Epithelial cell of prostate (primary cell): ENCODE results near the gene USP2.

ENCODE experiments used
- DNase-seq: peaks from one replicate; pipeline ENCODE4 v3.0.0-alpha.2; 2011; ENCODE audit warnings: low read depth, low spot score
- H3K27ac ChIP-seq: fragments of 450-650 bp; 2 replicates; pipeline ENCODE4 v1.5.1; 2017; ENCODE audit warnings: mild to moderate bottlenecking

Gene USP2

DNA sequence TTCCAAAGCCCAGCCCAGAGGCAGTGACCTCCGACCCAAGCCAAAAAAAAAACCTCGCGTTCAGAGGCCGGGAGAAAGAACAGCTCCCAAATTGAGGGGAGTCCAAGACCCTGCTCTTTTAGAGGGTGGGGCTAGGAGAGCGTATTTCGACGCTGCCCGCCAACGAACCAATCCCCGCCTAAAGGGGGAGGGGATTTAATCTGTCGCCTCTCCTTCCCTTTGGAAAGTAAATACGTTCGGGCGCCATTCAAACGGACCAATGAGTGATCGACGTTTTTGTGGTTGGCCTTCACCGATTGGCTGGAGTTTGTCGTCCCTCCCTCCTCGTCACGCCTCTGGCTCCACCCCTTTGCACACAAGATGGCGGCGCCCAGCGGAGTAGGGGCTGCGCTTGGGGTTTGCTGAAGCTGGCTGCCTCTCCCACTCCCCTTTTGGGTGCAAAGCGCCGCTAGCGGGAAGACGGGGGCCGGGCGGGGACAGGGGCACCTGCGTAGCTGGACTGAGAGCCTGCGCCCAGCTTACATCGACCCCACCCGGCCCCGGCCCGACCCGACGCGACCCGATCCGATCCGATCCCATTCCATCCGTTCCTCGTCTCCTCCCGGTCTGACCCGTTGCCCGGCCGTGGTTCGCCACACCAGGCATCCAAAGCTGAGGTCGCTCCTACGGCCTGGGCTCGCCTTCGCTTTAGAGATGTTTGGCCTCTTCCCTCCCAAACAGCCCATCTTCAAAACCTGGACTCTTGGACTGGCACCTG lies 47.1 kb downstream of the USP2 start, which contains the start of gene RNF26:
Gene RNF26, plus strand, starts transcription at position 354 of the 757 bp plus-strand sequence. CDS start 596 bp downstream, outside the sequence.
- peak; percentile 82 for DNase-seq
- peak within 1 kb of the TSS; percentile 33 for H3K27ac ChIP-seq

DNA sequence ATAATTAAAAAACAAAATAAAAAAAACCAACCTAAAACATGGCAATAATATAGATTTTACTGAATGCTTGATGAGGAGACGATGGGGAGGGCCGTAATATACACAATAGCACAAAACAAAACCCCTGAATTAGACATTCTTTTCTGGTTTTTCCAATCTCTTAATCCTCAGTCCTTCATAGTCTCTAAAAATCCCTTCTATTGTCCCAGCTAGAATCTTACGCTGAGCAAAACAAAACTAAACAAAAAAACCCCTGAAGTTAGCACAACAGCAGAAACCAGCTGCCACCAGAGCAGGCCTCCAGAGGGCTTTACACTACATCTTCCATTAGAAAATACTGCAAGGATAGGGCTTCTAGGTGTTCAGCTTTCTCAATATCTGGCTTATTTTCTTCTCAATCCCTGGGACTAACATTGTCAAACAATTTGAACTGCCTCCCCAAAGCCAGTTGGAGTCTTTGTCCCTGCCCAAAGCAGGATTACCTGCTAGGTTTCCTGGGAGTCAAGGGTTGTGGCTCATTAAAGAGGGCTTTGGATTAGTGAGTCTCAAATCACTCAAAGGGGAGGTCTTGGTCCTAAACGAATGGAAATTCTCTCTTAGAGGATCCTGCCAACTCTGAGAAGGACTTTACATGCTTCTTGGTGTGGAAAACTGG lies 49.3 kb downstream of the USP2 start:
- no peak for DNase-seq
- H3K27ac ChIP-seq, result no peak overlapping the region

GRCh38 chr11:119330237-119330636 lies 51.3 kb downstream of the USP2 start:
- no peak overlapping the region for H3K27ac ChIP-seq
- DNase-seq, result no peak

DNA sequence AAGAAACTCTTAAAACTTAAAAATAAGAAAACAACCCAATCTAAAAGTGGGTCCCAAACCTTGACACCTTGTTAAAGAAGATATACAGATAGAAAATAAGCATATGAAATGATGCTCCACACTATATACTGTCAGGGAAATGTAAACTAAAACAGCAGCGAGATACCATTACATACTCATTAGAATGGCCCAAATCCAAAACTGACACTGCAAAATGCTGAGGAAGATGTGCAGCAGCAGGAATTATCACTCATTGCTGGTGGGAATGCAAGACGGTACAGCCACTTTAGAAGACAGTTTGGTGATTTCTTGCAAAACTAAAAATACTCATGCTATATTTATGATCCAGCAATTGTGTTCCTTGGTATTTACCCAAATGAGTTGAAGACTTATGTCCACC lies 52.2 kb downstream of the USP2 start:
- H3K27ac ChIP-seq, result no peak overlapping the region
- DNase-seq, result no peak

DNA sequence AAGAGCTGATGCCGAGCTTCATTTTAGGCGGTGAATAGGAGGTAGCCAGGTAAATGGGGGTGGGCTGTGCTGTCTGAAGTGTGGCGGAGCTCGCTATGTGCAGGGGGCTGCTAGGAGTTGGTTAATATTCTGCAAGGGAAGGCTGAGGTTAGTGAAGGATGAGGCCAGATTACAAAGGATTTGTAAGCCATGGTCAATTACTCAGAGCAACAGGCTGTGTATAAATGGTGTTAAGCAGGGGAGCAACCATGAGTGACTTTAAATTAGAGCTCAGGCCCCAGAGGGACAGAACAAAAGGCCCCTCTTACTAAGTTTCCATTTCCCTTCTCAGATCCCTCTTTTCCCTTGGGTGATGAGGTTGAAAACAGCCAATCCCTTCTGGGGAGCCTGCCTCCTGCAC lies 57.3 kb downstream of the USP2 start:
- no peak for DNase-seq

DNA sequence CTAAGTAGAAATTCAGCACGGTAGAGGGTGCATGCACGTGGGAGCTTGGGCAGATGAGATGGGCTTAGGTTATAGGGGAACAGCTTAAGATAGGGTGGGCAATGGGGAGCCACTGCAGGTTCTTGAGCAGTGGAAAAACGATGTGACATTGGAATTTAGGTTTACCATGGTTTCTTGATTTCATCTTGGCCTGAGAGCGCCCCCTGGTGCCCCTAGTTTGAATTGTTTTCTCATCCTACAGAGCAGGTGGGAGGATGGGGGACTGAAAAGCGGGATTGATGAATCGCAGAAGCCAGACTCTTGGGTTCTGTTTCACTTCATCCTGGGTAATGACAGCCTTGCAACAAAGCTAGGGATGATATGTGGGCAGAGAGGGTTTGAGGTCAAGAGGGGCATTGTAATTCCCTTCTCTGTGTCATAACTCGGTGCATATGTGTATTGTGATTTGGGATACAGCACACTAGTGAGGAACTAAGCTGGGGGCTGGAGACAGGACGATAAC lies 57.9 kb downstream of the USP2 start:
- no peak overlapping the region for H3K27ac ChIP-seq
- no peak for DNase-seq

More for the DNA sequence above, 57.3 kb downstream of the USP2 start:
- H3K27ac ChIP-seq, result no peak overlapping the region

GRCh38 chr11:119322921-119323531 lies 58.5 kb downstream of the USP2 start:
- H3K27ac ChIP-seq, result no peak overlapping the region
- DNase-seq, result no peak

DNA sequence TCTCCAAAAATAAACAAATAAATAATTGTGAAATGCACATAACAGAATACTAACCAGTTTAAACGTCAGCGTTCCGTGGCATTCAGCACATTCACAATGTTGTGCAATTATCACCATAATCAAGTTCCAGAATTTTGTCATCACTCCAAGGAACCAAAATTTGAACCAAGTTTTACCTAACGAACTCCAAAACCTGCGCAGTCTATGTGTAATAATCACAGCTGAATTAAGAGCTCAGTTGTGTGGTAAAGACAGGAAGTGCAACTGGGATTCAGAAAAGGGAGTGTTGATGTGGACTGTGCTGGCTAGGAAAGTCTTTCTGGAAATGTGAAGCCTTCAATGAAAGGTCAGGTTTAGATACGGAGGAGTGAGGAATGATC lies 59.1 kb downstream of the USP2 start:
- DNase-seq, result no peak
- no peak overlapping the region for H3K27ac ChIP-seq

GRCh38 chr11:119320776-119321524 lies 60.5 kb downstream of the USP2 start:
- peak overlapping the region; percentile 8 for H3K27ac ChIP-seq
- DNase-seq, result no peak

GRCh38 chr11:119320240-119320775 lies 61.2 kb downstream of the USP2 start:
- DNase-seq, result no peak
- H3K27ac ChIP-seq, result no peak overlapping the region

DNA sequence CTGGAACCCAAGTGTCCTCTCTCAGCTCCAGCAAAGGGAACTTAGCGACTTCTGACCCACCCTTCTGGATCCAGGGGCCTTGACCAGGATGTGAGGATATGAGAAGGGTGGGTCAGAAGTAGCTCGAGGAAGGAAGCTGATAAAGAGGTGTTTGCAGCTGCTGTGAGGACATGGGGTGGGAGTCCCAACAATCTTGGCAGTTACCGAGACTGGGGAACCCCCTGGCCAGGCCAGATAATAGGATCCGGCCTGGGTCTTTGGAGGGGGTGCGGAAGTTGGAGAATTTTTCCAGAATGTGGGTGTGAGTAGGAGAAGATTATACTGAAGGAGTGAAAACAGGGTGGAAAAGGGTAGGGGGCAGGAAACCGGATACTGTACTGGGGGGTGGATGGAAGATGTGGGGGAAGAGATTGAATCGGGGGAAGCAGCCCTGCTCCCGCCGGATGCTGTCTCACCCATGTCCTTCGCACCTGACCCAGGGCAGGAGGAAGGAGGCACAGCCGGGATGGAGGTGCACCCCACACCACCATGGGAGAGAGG lies 61.7 kb downstream of the USP2 start:
- no peak for DNase-seq
- peak overlapping the region; percentile 84 for H3K27ac ChIP-seq

- DNase-seq, result no peak
- peak overlapping the region; percentile 84 for H3K27ac ChIP-seq
These were observed 62.3 kb downstream of the USP2 start for GRCh38 chr11:119319136-119319699.

GRCh38 chr11:119318240-119319135 lies 63.0 kb downstream of the USP2 start:
- DNase-seq, result peak; percentile 37
- peak overlapping the region; percentile 84 for H3K27ac ChIP-seq

GRCh38 chr11:119317592-119318239 lies 63.8 kb downstream of the USP2 start:
- peak overlapping the region; percentile 84 for H3K27ac ChIP-seq
- no peak for DNase-seq

DNA sequence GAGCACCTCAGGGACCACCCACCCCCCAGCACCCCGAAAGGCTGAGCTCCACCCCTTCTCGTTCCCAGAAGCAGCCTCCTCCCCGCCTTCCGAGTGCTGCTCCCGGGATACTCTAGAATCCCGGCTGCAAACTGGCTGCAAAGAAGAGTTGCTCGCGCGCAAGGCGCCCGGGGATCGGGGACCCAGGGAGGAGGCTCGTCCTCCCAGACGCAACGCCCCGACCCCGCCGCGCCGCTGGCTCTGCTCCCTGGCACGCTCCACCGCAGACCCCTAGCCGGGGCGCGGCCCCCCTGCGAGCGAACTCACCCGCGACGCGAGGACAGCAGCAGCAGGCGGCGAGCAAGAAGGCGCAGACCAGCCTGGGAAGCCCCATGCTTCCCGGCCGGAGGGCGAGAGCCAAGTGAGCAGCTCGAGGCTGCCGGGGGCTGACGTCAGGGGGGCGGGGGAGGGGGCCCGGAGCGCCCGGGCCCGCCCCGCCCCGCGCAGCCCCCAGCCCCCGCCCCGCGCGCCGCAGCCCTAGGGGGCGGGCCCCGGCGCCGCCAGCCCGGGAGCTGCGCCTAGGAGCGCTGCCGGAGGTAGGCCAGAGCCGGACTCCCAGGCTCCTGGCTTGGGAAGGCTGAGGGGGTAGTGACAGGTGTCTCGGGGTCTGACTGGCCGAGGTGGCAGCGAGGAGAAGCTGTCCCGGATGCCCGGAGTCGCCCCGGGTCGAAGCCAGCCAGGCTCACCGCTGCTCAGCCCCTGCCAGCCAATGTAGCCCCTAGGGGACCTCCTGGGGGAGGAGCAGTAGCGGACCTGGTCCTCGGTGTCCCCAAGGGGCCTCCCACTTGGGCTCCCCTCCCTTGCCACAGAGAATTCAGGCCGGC lies 64.5 kb downstream of the USP2 start, which contains the start of gene MCAM:
Gene MCAM, minus strand, starts transcription at position 402 of the 863 bp plus-strand sequence. Its CDS starts 29 bp downstream, at position 373.
- peak within 1 kb of the TSS; percentile 84 for H3K27ac ChIP-seq
- DNase-seq, result no peak

GRCh38 chr11:119316016-119316728 lies 65.3 kb downstream of the USP2 start:
- peak overlapping the region; percentile 84 for H3K27ac ChIP-seq
- DNase-seq, result no peak
